ENCODE data around the gene BPIFB3.

GRCh38 chr20:33022694-33023438 is 30.8 kb upstream of the BPIFB3 start:
- TF ChIP-seq POLR2A (IDR thresholded peaks at IDR 0.05; ENCODE audit: low read length) = no peak
- no peak for TF ChIP-seq GATA1 (IDR thresholded peaks at IDR 0.05; ENCODE audit: low read depth, low read length)
